ENCODE measurements around the gene SELENOI.

- TF ChIP-seq CTCF (IDR thresholded peaks at IDR 0.05) (no peak), POLR2A (IDR thresholded peaks at IDR 0.05) (no peak)
Observed at GRCh38 chr2:26340831-26341230, 5.1 kb upstream of the SELENOI start.
